HepG2 (cell line): ENCODE results near the gene NSUN6. TPM values are rescaled to one million over a fixed set of nuclear protein-coding genes. Genes with fewer than 3 reads are reported as not detected.

Source experiments
- ASH2L ChIP-seq: fragments of 300-600, 200-600 bp; sonication (generic); IDR thresholded peaks from 2 replicates; pipeline ENCODE4 v1.7.0; 2017; ENCODE audit warnings: low read depth, mild to moderate bottlenecking, moderate library complexity, mixed read lengths, low read length; ENCODE audit not compliant: insufficient read length
- CBX2 ChIP-seq, 2 experiments: fragments of 200-600 bp in 1 of 2; sonication (generic); formaldehyde crosslinking in 1 of 2; IDR thresholded peaks; 2 replicates each; pipeline versions ENCODE4 v1.7.0 to v1.8.1; 2018 to 2022; ENCODE audit warnings: low read depth in 2 of 2, low read length in 1 of 2, mild to moderate bottlenecking in 1 of 2, missing genetic modification reagents in 1 of 2
- ETV5 ChIP-seq: IDR thresholded peaks from 2 replicates; pipeline ENCODE4 v1.6.1; 2018; ENCODE audit warnings: missing biosample characterization, missing genetic modification reagents, inconsistent platforms, borderline replicate concordance
- ISL2 ChIP-seq: sonication (generic); formaldehyde crosslinking; IDR thresholded peaks from 2 replicates; pipeline ENCODE4 v1.5.0; 2020; ENCODE audit warnings: missing genetic modification reagents
- KAT8 ChIP-seq: IDR thresholded peaks from 2 replicates; pipeline ENCODE4 v1.6.1; 2016; ENCODE audit warnings: missing genetic modification reagents, missing compliant biosample characterization
- MED13 ChIP-seq: sonication (generic); formaldehyde crosslinking; IDR thresholded peaks from 2 replicates; pipeline ENCODE4 v1.5.0; 2020; ENCODE audit warnings: missing genetic modification reagents
- MLLT10 ChIP-seq: sonication (generic); formaldehyde crosslinking; IDR thresholded peaks from 2 replicates; pipeline ENCODE4 v1.4.0; 2020; ENCODE audit warnings: missing genetic modification reagents
- SATB2 ChIP-seq: sonication (generic); formaldehyde crosslinking; IDR thresholded peaks from 2 replicates; pipeline ENCODE4 v1.5.0; 2020; ENCODE audit warnings: missing genetic modification reagents
- SP4 ChIP-seq: sonication (generic); formaldehyde crosslinking; IDR thresholded peaks from 2 replicates; pipeline ENCODE4 v1.8.1; 2023; ENCODE audit warnings: mild to moderate bottlenecking, missing genetic modification reagents
- ZMYM4 ChIP-seq: sonication (generic); formaldehyde crosslinking; IDR thresholded peaks from 2 replicates; pipeline ENCODE4 v1.8.1; 2023; ENCODE audit warnings: mild to moderate bottlenecking, missing genetic modification reagents
- ZNF274 ChIP-seq: sonication (generic); formaldehyde crosslinking; IDR thresholded peaks from 2 replicates; pipeline ENCODE4 v1.5.1; 2020; ENCODE audit warnings: mild to moderate bottlenecking, missing genetic modification reagents
- ZNF326 ChIP-seq: sonication (generic); formaldehyde crosslinking; IDR thresholded peaks from 2 replicates; pipeline ENCODE4 v1.4.0; 2020; ENCODE audit warnings: missing genetic modification reagents, borderline replicate concordance
- ZNF670 ChIP-seq: sonication (generic); formaldehyde crosslinking; IDR thresholded peaks from 2 replicates; pipeline ENCODE4 v1.8.0; 2022; ENCODE audit warnings: mild to moderate bottlenecking, missing genetic modification reagents, borderline replicate concordance
- ZNF7 ChIP-seq: IDR thresholded peaks from 2 replicates; pipeline ENCODE4 v1.6.1; 2016; ENCODE audit warnings: missing biosample characterization, missing genetic modification reagents
- ZNF747 ChIP-seq: sonication (generic); formaldehyde crosslinking; IDR thresholded peaks from 2 replicates; pipeline ENCODE4 v1.8.1; 2023; ENCODE audit warnings: missing genetic modification reagents, mild to moderate bottlenecking, borderline replicate concordance
- ZSCAN21 ChIP-seq: sonication (generic); formaldehyde crosslinking; IDR thresholded peaks from 2 replicates; pipeline ENCODE4 v1.8.0; 2022; ENCODE audit warnings: mild to moderate bottlenecking, missing genetic modification reagents, moderate library complexity, borderline replicate concordance
- polyA plus RNA-seq, 8 experiments: library from polyadenylated mRNA; depleted of rRNA in 3 of 8; stranded (reverse) in 7 of 8; unstranded in 1 of 8; fragments of >200 nt; fragmentation: Illumina TruSeq in 4 of 8; extraction: Trizol in 4 of 8; gene quantifications; 2 replicates each; pipeline versions ENCODE4 v1.2.1 to v1.2.3, GENCODE V29; 2011 to 2016; ENCODE audit warnings: low read depth in 4 of 8, missing spikeins in 1 of 8, mixed read lengths in 1 of 8; ENCODE audit not compliant: insufficient read depth in 1 of 8
- total RNA-seq, 5 experiments: library from RNA; depleted of rRNA; stranded (reverse); fragments of >200 nt; fragmentation: Illumina TruSeq; extraction: Trizol; gene quantifications; 2 replicates each; pipeline ENCODE4 v1.2.3, GENCODE V29; 2016; ENCODE audit warnings: low read depth in 1 of 5
- TF ChIP-seq, protein P1 (sequence below): IDR thresholded peaks from 2 replicates; pipeline ENCODE4 v1.6.1; 2012; ENCODE audit warnings: low read length, improper control_type of control experiment
- TF ChIP-seq, protein P2 (sequence below): sonication (generic); formaldehyde crosslinking; conservative IDR thresholded peaks from 2 replicates; pipeline ENCODE4 v1.8.0; 2022; ENCODE audit warnings: mild to moderate bottlenecking, moderate library complexity, missing genetic modification reagents
- TF ChIP-seq, protein P3 (sequence below): sonication (generic); formaldehyde crosslinking; IDR thresholded peaks from 2 replicates; pipeline ENCODE4 v1.4.0; 2020; ENCODE audit warnings: missing genetic modification reagents

NSUN6 gene
- total and polyA plus RNA-seq, 2 of the 13 experiments (the other 11 are each of a cell fraction or from before 2014, with no cell fraction given), result 17.2 to 19.3 TPM

- TF ChIP-seq, protein P1, sequence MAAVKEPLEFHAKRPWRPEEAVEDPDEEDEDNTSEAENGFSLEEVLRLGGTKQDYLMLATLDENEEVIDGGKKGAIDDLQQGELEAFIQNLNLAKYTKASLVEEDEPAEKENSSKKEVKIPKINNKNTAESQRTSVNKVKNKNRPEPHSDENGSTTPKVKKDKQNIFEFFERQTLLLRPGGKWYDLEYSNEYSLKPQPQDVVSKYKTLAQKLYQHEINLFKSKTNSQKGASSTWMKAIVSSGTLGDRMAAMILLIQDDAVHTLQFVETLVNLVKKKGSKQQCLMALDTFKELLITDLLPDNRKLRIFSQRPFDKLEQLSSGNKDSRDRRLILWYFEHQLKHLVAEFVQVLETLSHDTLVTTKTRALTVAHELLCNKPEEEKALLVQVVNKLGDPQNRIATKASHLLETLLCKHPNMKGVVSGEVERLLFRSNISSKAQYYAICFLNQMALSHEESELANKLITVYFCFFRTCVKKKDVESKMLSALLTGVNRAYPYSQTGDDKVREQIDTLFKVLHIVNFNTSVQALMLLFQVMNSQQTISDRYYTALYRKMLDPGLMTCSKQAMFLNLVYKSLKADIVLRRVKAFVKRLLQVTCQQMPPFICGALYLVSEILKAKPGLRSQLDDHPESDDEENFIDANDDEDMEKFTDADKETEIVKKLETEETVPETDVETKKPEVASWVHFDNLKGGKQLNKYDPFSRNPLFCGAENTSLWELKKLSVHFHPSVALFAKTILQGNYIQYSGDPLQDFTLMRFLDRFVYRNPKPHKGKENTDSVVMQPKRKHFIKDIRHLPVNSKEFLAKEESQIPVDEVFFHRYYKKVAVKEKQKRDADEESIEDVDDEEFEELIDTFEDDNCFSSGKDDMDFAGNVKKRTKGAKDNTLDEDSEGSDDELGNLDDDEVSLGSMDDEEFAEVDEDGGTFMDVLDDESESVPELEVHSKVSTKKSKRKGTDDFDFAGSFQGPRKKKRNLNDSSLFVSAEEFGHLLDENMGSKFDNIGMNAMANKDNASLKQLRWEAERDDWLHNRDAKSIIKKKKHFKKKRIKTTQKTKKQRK, result no peak
- TF ChIP-seq ETV5 (CRISPR knock-in tag) (peak; percentile 95), ZSCAN21 (CRISPR knock-in tag) (peak; percentile 17; the same call in 1 of the 2 replicates), ZNF274 (CRISPR knock-in tag) (no peak), CBX2 (IDR thresholded peaks at IDR 0.05; ENCODE audit: low read depth, low read length) (no peak), CBX2 (CRISPR knock-in tag; IDR thresholded peaks at IDR 0.05; ENCODE audit: low read depth) (no peak), KAT8 (CRISPR knock-in tag) (peak; percentile 87), ZMYM4 (peak; percentile 78), SP4 (CRISPR knock-in tag) (peak; percentile 34), ZNF670 (CRISPR knock-in tag) (peak; percentile 55; the same call in 1 of the 2 replicates), ASH2L (peak; percentile 68), ZNF326 (no peak), SATB2 (CRISPR knock-in tag) (no peak; the same call in 1 of the 2 replicates), ZNF7 (CRISPR knock-in tag) (no peak), ISL2 (CRISPR knock-in tag) (peak; percentile 65), MLLT10 (CRISPR knock-in tag) (no peak), MED13 (peak; percentile 74; the same call in 1 of the 2 replicates), ZNF747 (CRISPR knock-in tag) (no peak)
- TF ChIP-seq, protein P2, sequence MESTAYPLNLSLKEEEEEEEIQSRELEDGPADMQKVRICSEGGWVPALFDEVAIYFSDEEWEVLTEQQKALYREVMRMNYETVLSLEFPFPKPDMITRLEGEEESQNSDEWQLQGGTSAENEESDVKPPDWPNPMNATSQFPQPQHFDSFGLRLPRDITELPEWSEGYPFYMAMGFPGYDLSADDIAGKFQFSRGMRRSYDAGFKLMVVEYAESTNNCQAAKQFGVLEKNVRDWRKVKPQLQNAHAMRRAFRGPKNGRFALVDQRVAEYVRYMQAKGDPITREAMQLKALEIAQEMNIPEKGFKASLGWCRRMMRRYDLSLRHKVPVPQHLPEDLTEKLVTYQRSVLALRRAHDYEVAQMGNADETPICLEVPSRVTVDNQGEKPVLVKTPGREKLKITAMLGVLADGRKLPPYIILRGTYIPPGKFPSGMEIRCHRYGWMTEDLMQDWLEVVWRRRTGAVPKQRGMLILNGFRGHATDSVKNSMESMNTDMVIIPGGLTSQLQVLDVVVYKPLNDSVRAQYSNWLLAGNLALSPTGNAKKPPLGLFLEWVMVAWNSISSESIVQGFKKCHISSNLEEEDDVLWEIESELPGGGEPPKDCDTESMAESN (CRISPR knock-in tag), result 0 out of 2 replicates have a peak, but pooled peaks have one; percentile 50
- TF ChIP-seq, protein P3, sequence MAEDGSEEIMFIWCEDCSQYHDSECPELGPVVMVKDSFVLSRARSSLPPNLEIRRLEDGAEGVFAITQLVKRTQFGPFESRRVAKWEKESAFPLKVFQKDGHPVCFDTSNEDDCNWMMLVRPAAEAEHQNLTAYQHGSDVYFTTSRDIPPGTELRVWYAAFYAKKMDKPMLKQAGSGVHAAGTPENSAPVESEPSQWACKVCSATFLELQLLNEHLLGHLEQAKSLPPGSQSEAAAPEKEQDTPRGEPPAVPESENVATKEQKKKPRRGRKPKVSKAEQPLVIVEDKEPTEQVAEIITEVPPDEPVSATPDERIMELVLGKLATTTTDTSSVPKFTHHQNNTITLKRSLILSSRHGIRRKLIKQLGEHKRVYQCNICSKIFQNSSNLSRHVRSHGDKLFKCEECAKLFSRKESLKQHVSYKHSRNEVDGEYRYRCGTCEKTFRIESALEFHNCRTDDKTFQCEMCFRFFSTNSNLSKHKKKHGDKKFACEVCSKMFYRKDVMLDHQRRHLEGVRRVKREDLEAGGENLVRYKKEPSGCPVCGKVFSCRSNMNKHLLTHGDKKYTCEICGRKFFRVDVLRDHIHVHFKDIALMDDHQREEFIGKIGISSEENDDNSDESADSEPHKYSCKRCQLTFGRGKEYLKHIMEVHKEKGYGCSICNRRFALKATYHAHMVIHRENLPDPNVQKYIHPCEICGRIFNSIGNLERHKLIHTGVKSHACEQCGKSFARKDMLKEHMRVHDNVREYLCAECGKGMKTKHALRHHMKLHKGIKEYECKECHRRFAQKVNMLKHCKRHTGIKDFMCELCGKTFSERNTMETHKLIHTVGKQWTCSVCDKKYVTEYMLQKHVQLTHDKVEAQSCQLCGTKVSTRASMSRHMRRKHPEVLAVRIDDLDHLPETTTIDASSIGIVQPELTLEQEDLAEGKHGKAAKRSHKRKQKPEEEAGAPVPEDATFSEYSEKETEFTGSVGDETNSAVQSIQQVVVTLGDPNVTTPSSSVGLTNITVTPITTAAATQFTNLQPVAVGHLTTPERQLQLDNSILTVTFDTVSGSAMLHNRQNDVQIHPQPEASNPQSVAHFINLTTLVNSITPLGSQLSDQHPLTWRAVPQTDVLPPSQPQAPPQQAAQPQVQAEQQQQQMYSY (CRISPR knock-in tag), result peak; percentile 57; the same call in 1 of the 2 replicates
Observed at GRCh38 chr10:18659125-18659818, 7.9 kb upstream of the NSUN6 start, which contains the start of gene ARL5B (continued).
